ENCODE data around the gene CLIC2.
A peak's percentile ranks its signal among the peaks of the same experiment; 100 is the strongest.
"Not testable (repeated sequence)": the region's sequence is repeated elsewhere in the genome, so short reads cannot be mapped to it uniquely, and the experiment has no call there.

The CLIC2 gene

DNA sequence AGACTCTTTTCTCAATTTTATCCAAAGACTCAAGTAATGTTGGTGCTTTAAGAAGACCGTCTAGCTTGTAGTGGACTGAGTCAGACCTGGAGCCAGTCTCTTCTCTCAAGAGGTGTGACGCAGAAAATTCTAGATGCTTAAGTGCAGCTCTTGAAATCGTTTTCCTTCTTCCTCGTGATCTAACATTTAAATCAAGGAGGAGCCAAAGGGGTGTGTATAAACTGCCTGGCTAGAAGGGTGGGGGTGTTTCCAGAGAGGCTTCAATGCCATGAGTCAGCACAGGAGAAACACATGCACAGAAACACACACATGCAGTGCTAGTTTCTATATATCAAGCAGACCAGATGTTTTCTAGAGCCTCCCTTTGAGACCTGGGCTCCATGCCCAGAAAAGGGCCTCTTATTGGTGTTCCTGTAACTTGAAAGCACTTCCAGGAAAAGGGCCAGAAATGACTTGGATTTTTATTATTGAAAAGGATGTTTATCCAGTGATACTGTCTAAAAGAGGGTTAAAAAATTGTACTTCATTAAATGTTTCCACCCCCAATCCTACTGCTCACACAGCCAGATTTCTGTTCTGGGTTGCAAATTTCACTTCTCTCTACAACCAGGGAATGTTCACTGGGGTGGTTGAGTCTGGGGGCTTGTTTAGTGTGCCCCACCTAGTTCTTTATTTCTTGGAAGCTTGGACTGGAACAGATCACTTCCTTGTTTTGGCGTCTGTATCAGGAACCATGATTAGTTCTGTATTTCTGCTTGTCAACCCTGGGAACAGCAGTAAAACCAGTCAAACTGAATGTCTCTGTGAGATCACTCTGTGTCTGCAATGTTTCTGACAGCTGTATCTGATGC, at the start of gene CLIC2:
Gene CLIC2 (minus strand): TSS at position 129 of the 851 bp plus-strand sequence. CDS start 187 bp downstream, outside the sequence.
- DNase-seq = no peak

DNA sequence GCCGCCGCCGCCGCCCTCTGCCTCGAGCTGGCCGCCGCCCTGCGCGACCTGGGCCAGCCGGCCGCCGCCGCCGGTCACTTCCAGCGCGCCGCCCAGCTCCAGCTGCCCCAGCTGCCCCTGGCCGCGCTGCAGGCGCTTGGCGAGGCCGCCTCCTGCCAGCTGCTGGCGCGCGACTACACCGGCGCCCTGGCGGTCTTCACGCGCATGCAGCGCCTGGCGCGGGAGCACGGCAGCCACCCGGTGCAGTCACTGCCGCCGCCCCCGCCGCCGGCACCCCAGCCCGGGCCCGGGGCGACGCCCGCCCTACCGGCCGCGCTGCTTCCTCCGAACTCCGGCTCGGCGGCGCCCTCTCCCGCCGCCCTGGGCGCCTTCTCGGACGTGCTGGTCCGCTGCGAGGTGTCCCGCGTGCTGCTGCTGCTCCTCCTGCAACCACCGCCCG, 48.1 kb upstream of the CLIC2 start:
- not testable (repeated sequence) for DNase-seq

DNA sequence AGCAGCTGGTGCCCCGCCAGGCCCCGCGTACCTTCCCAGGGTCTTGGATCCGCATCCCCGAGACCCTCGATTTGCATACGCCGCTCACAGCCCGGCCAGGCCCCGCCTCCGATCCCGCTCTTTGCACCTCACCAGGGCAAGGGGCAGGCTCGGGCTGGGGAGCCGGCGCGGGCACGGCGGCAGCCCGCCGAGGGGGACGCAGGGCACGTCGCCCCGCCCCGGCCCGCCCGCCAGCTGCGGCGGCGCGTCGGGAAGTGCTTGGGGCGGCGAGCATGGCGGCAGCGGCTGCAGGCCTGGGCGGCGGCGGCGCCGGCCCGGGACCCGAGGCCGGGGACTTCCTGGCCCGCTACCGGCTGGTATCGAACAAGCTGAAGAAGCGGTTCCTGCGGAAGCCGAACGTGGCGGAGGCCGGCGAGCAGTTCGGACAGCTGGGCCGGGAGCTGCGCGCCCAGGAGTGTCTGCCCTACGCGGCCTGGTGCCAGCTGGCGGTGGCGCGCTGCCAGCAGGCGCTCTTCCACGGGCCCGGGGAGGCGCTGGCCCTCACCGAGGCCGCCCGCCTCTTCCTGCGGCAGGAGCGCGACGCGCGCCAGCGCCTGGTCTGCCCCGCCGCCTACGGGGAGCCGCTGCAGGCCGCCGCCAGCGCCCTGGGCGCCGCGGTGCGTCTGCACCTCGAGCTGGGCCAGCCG, 47.6 kb upstream of the CLIC2 start, which contains the start of gene F8A2:
Gene F8A2 (plus strand): TSS at position 253 of the 686 bp plus-strand sequence. CDS start 20 bp downstream, at position 273.
- not testable (repeated sequence) for DNase-seq

DNA sequence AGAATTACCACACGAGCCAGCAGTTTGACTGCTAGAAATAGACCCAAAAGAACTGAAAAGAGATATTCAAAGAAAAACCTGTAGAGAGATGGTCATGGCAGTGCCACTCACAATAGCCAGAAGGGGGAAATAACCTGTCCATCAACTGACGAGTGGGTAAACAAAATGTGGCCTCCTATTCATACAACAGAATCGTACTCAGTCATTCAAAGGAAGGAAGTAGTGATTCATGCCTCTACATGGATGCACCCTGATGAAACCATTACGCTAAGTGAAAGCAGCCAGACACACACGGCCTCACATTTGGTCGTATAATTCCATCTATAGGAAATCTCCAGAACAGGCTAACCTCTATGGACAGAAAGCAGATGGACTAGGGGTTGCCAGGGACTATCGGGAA, 45.4 kb upstream of the CLIC2 start:
- not testable (repeated sequence) for DNase-seq

DNA sequence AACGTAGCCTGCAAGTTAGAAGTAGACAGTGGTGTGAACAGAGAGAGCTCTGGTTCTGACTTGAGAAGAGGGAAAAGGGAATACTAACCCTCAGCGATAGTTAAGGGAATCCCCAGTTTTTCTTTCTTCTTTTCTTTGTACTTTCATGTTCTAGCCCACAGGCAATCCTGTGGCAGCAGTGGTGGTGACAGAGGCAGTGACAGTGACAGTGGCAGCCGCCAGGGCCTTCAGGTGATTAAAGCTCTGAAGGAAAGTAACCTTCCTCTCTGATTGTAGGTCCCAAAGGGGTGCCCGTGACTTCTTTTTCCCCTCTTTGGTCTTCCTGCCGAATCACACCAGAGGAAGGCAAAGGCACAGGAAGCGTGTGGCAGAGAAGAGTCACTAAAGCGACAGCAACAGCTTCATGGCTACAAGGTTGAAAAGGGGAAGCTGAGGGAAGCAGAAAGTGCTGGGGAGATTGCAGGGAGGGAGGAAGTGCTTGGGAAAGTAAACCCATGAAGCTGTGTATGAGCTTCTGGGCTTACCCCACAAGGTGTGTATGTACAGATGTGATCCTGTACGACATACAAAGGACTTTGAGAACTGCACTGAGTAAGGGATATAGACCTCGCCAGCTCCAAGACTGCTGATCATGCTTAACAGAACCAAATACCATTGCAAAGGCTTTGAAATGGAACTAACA, 39.5 kb upstream of the CLIC2 start:
- DNase-seq = not testable (repeated sequence)

DNA sequence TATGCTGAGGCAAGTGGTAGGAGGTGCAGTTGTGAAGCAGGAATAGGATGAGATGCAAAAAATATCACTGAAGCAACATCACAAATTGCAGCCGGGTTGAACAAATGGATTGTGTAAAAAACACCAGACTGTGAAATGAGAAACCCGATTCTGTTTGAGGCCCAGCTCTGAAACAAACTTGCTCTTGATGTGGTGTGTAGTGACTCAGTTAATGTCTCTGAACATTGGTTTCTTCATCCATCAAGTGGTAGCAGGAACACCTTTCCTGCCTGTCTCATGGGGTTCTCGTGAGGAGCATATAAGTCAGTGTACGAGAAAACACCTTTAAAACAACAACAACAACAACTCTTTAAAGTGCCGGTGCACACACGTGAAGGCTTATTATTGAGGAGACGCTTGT, 29.3 kb upstream of the CLIC2 start:
- not testable (repeated sequence) for DNase-seq

DNA sequence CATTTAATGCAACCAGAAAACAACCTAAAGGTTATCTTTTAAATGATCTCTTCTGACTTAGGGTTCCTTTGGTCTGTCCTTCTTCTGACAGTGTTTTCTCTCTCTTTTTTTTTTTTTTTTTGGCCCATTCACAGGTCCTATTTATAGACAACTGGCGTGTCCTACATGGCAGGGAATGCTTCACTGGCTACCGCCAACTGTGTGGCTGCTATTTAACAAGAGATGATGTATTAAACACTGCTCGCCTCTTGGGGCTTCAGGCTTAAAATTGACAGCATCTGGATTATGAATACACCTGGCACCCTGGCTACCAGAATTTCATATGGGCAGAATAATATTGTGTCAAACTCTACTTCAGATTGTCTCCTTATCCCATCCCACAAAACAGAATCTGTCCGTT, 15.0 kb upstream of the CLIC2 start:
- not testable (repeated sequence) for DNase-seq

DNA sequence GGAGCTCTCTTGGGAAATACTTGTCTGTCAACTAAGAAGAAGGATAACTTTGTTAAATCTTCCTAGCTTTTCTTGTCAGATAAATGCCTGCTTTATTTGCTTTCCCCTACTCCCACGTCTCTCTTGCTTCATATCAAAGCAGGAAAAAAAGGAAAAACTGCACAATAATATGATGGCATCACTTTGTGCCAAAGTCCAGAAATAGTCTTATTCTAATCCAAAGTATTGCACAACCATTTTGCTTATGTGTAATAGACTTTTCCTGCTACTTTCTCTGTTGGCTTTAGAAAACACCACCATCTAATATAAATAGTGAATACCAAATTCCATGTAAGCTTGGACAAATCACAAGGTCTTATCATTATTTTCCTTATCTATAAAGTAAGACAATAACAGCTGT, 11.3 kb upstream of the CLIC2 start:
- not testable (repeated sequence) for DNase-seq

DNA sequence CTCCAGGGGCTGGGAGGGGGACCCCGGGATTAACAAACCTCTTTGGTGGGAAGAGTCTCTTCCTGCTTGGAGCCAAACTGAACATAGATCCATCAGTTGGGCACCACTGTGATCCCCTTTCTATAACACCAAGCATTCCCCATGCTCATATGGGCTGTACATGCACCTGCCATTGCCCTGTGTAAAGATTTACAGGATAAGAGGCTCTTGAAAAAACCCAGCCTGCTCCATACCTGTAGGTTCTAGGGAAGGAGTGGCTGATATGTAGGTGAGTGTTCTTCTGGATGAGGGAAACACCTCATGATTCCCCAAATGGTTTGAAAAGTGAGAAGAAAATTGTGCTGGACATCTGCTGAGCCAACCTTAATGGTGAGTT, 911 bp upstream of the CLIC2 start:
- not testable (repeated sequence) for DNase-seq

DNA sequence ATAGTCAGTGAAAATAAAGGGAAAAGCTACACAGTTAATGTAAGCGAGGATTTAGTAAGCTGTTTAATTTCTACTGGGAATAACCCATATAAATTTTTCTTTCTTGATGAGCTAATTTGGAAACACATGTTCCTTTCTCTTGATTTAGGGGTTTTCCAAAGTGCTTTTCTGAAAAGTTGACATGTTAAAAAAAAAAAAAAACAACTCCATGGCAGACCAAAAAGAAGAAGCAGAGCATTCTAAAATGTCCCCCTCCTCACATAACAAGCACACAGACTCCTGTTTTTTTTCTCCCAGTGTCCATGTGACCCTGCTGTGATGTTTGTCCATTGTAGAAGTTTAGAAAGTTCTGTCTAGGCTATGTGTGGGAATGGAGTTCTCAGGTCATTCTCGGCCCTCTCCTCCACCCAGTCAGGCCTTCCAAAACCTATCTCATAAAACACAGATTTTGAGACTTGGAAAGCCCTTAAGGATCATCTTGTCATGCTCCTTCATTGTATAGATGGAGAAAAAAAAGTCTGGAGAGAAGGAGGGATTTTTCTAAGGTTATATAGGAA, 792 bp downstream of the CLIC2 start:
- DNase-seq = no peak

DNA sequence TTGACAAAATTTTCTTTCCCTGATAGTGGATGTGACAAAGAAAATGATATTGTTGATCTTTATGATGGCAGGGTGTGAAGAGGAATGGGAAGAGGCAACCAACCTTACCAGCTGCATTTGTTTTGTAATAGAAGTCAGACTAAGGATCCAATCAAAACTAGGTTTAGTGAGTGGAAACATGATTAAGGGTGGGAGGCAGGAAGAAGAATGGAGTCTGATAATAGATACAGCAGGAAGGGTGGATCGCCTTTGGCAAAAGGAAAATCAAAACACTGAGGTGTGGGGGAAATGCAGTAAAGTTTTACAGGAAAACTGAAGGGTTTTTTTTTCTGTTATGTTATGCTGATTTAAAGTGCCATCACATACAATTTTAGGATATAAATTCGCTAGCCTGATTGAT, 3.4 kb downstream of the CLIC2 start:
- no peak for DNase-seq

DNA sequence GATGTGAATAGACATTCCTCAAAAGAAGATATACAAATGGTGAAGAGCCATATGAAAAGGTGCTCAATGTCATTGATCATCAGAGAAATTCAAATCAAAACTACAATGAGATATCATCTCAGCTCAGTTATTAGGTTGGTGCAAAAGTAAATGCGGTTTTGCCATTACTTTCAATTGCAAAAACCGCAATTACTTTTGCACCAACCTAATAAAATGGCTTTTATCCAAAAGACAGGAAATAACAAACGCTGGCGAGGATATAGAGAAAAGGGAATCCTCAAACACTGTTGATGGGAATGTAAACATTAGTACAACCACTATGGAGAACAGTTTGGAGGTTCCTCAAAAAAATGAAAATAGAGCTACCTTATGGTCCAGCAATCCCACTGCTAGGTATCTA, 5.1 kb downstream of the CLIC2 start:
- no peak for DNase-seq

DNA sequence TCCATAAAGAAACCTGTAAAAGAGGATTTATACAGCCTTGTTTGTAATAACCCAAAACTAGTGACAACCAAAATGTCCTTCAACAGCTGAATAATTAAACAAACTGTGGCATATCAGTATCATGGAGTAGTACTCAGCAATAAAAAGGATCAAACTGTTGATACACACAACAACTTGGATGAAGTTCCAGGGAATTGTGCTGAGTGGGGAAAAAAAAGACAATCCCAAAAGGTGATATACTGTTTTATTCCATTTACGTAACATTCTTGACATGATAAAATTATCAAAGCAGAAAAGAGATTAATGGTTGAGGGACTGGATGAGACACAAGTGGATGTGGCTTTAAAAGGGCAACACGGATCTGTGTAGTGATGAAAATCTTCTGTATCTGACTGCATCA, 7.8 kb downstream of the CLIC2 start:
- DNase-seq = no peak

DNA sequence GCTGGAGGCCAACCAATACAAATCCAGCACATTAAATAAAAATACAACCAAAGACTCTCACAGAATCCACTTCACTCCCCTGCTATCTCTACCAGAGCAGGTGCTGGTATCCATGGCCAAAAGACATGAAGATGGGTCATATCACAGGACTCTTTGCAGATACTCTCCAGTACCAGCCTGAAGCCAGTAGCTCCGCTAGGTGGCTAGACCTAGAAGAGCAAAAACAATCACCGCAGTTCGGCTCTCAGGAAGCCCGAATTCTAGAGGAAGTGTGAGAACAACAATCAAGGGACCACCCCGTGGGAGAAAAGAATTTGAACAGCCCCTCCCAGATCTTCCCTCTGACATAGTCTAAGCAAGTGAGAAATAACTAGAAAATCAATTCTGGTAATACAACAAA, 20.2 kb downstream of the CLIC2 start:
- DNase-seq = no peak

DNA sequence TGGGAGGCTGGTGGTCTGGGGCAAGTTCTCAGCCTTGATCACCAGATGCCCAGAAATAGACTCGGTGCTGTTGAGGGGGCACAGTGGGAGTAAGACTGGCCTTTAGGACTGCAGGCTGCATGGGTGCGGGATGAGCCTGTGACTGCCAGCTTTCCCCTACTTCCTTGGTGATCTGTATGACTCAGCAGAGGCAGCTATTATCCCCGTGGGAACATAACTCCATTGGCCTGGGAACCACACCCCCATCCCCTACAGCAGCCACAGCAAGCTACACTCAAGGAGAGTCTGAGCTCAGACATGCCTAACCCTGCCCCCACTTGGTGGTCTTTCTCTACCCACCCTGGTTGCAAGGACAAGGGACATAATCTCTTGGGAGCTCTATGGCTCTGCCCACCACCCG, 20.6 kb downstream of the CLIC2 start:
- DNase-seq = no peak

DNA sequence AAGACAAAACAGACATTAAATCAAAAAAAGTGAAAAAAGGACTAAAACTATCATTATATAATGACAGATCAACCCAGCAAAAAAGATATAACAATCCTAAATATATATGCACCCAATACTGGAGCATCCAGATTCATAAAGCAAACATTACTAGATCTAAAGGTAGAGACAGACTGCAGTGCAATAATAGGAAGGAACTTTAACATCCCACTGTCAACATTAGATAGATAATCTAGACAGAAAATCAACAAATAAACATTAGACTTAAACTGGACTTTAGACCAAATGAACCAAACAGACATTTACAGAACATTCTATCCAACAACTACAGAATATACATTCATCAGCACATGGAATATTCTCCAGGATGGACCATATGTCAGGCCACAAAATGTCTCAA, 40.6 kb downstream of the CLIC2 start:
- DNase-seq = no peak

DNA sequence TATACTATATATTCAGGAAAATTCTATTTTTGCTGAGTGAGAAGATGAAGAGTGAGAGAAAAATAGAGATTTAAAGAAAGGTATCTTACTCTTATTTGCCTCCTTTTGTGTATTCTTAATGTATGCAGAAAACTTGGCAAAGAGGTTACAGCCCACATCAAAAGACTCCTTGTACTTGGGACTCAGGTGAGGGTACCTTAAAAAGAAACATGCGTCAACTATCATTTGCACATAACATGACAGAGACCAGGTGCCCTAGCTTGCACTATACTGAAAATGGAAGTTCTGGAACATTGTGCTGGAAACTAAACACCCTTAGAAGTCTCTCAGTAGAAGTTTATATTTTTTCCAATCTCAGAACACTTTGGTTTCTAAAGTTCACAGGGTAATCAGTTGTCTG, 54.5 kb downstream of the CLIC2 start:
- no peak for DNase-seq

DNA sequence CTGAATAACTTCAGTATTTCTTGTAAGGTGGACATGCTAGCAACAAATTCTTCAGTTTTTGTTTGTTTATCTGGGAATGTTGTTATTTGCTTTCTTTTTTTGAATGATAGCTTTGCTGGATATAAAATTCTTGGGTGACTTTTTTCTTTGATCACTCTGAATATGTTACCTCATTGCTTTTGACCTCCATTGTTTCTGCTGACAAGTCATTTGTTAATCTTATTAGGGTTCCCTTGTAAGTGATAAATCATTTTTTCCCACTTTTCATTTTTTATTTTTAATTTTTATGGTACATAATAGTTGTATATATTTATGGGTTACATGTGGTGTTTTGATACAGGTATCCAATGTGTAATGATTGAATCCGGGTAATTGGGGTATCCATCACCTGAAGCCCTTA, 63.4 kb downstream of the CLIC2 start:
- no peak for DNase-seq

DNA sequence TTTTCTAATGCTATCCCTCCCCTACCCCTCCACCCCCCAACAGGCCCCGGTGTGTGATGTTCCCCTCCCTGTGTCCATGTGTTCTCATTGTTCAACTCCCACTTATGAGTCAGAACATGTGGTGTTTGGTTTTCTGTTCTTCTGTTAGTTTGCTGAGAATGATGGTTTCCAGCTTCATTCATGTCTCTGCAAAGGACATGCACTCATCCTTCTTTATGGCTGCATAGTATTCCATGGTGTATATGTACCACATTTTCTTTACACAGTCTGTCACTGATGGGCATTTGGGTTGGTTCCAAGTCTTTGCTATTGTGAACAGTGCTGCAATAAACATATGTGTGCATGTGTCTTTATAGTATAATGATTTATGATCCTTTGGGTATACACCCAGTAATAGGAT, 66.4 kb downstream of the CLIC2 start:
- DNase-seq = not testable (repeated sequence)

DNA sequence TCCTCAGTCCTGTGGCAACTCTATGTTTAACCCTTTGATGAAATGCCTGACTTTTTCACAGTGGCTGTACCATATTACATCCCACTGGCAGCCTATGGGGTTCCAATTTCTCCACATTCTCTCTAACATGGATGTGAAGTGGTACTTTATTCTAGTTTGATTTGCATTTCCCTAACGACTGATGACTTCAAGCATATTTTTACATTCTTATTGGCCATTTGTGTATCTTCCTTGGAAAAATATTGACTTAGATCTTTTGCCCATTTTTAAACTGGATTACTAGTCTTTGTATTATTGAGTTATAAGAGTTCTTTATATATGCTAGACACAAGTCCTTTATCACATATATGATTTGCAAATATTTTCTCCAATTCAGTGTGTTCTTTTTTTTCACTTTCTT, 68.0 kb downstream of the CLIC2 start:
- no peak for DNase-seq

DNA sequence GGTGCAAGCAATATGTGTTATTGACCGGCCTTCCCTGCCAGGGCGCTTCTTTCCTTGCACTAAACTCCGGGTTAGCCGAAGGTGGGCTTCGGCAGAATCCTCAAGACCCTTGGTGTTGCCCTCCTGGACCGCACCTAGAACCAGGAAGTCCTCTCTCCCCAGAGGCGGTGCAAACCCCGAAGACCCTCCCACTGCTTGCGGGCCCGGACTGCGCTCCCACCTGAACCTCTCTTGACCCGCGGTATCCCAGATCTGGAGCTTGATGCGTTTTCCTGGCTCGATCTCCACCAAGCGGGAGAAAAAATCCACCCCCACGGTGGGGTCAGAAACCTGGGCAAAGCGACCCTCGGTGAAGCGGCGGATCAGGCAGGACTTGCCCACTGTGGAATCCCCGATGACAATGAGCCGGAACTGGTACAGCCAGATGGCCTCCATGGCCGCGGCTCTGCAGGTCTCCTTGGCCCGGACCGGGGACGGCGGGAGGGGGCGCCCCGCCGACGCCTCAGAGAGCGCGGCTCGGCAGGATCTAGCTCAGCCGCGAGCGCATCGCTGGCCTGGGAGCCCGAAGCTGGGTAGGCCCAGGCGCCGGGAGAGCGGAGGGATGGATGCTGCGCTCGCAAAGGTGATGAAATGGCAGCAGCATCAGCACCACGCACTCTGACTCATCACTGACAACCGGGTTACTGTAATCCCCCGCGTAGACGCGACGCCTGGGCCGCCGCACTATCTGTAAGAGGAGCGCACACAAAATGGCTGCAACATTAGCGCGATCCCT, 70.4 kb downstream of the CLIC2 start, which contains the start of gene RAB39B:
Gene RAB39B (minus strand): TSS at position 638 of the 775 bp plus-strand sequence. CDS start 203 bp downstream, at position 435.
- DNase-seq = peak; percentile 52

All from NCI-H187 treated with DMSO at 0.1 percent for 48 hours (cell line).